IPS-11a (cell line): ENCODE results near the gene PML.
A peak's percentile ranks its signal among the peaks of the same experiment; 100 is the strongest.

Experiments used
- H3K4me3 ChIP-seq: one replicate; pipeline ENCODE4 v1.5.1; 2013; ENCODE audit warnings: low read depth, low read length, control low read depth

Gene PML

DNA sequence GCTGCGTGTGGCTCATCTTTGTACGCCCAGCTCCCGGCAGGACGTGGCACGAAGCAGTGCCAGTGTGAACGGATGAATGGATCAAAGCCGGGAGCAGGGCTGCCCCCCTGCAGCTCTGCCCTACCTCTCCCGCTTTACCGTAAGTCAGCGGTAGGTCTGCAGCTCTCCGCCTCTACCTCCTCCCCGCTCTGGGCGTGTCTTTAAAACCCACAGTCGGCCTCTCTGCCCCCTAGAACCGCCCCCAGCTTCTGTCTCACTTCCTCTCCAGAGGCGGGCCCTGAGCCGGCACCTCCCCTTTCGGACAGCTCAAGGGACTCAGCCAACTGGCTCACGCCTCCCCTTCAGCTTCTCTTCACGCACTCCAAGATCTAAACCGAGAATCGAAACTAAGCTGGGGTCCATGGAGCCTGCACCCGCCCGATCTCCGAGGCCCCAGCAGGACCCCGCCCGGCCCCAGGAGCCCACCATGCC is at the start of gene PML:
Gene PML, plus strand, starts transcription at position 304 of the 471 bp plus-strand sequence. Its CDS starts 97 bp downstream, at position 401.
- H3K4me3 ChIP-seq: peak within 1 kb of the TSS; percentile 88

DNA sequence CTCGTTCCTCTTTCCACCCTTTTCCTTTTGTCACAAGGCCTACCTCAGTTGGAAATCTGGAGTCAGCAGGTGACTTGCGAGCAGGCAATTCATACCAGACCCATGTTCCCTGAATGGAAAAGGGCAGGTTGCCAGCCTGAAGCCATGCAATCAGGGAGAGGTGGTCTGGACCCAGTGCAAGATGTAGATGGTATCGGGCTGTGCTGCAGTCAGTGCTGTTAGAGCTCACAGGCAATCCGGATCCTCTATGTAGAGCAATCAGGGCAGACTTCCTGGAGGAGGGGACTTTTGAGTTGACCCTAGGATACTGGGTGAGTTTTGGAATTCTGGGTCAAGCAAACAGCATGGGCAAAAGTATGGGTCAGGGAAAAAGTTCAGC is 49.4 kb upstream of the PML start:
- no peak overlapping the region for H3K4me3 ChIP-seq

- no peak overlapping the region for H3K4me3 ChIP-seq
Measured at GRCh38 chr15:73946046-73946721, 48.3 kb upstream of the PML start.

GRCh38 chr15:73946795-73947370 is 47.6 kb upstream of the PML start:
- H3K4me3 ChIP-seq: no peak overlapping the region

GRCh38 chr15:73947651-73948050 is 46.9 kb upstream of the PML start:
- no peak overlapping the region for H3K4me3 ChIP-seq

DNA sequence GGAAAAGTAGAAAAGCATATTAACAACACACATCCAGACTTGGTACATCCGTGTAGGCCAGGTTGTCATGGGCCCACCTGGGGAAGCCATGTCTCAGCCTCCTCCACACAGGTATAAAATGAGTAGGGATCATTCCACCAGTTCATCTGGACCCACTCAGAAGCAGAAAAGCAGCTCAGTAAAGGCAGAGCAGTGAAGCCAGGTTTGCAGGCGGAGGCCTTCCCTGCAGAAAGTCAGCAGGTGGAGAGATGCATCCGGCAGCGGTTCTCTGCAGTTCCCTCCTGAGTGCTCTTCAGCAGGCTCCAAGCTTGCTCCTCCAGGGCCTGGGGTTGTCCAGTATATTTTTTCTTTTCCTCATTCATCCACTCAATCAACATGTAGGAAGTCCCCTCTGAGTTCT is 46.1 kb upstream of the PML start:
- H3K4me3 ChIP-seq: no peak overlapping the region

GRCh38 chr15:73948982-73949381 is 45.5 kb upstream of the PML start:
- no peak overlapping the region for H3K4me3 ChIP-seq

- no peak overlapping the region for H3K4me3 ChIP-seq
Measured at GRCh38 chr15:73949496-73949895, 45.0 kb upstream of the PML start.

DNA sequence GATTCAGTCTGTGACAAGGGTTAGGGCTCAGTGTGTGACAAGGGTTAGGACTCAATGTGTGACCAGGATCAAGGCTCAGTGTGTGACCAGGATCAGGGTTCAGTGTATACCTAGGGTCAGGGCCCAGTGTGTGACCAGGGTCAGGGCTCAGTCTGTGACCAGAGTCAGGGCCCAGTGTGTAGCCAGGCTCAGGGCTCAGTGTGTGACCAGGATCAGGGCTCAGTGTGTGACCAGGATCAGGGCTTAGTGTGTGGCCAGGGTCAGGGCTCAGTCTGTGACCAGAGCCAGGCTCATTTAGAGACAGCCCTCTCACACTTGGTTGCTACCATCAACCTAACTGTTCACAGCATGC is 44.1 kb upstream of the PML start:
- H3K4me3 ChIP-seq: no peak overlapping the region

DNA sequence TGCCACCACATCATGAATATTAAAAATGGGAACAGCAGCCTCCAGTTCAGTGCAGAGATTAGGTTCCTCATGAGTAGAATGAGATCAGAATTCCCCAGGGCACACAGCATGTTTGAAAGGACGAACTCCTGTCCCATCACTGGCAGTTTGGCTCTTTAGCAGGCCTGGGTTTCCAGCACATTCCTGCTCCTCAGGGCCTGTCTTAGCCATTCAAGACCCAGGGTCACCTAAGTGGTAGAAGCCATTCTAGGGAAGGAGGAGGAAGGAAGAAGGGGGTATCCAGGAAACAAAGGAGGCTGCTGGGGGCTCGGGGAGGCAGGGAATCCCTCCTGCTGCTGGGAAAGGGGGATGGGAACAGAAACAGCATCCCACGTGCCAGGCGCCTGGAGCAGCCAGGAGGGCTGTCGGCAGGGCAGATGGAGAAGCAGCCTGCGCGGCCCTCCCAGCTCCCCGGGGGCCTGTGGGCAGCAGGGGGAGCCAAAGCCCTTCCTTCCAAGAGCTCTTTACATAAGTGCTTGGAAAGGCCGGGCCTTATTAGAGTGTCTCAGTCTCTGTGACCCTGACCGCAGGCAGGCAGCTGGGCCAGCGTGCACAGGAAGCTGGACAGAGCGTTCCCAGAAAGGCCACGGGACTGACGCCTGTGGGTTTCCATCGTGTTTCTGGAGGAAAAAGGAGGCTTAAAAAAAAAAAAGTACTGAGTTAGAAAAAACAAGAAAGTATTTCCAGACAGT is 43.5 kb upstream of the PML start:
- H3K4me3 ChIP-seq: no peak overlapping the region

DNA sequence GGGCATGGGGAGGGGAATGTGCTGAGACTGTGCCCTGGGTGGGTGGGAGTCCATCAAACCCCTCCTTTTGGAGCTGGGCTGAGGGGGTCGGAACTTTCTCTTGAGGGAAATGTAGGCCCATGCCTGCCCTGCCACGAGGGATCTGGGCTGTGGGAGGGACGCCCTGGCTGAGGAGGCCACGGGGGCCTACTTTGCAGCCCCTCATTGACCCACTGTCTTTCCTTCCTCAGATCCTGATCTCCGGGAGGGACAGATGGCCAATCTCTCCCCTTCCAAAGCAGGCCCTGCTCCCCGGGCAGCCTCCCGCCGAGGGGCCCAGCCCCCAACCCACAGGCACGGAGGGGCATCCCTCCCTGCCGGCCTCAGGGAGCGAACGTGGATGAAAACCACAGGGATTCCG is 42.9 kb upstream of the PML start:
- H3K4me3 ChIP-seq: no peak overlapping the region

DNA sequence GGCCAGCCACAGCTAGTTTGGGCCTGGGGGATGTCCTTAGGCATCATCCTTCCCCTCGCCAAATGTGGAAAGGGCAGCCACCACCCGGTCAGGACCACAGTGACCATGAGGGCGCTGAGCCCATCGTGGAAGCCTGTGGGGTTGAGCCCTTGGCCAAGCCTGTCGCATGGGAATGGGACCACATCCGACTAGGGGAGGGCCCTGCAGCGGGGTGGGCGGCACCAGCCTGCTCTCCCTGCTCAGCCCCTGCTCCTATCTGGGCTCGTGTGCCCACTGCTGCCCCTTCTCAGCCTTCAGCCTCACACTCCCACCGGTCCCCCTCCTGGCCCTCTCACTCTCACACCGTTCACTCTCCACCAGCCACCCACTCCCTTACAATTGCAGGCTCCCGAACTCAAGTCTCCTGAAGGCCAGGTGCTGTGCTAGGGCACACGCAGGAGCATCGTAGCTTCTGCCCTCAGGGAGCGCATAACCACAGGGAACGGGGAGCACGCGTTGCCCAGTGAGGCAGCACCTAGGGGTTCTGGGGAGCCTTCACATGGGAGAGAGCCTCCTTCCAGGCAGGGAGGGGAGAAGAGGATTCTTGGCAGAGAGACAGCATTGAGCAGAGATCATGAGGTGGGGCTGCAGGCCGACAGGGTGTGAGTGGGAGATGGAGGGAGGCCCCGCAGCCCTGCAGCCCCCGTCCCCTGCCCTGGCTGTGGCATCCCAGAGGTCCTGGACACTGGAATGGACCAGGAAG is 42.2 kb upstream of the PML start:
- no peak overlapping the region for H3K4me3 ChIP-seq

- no peak overlapping the region for H3K4me3 ChIP-seq
Measured at GRCh38 chr15:73952913-73953750, 41.4 kb upstream of the PML start.

DNA sequence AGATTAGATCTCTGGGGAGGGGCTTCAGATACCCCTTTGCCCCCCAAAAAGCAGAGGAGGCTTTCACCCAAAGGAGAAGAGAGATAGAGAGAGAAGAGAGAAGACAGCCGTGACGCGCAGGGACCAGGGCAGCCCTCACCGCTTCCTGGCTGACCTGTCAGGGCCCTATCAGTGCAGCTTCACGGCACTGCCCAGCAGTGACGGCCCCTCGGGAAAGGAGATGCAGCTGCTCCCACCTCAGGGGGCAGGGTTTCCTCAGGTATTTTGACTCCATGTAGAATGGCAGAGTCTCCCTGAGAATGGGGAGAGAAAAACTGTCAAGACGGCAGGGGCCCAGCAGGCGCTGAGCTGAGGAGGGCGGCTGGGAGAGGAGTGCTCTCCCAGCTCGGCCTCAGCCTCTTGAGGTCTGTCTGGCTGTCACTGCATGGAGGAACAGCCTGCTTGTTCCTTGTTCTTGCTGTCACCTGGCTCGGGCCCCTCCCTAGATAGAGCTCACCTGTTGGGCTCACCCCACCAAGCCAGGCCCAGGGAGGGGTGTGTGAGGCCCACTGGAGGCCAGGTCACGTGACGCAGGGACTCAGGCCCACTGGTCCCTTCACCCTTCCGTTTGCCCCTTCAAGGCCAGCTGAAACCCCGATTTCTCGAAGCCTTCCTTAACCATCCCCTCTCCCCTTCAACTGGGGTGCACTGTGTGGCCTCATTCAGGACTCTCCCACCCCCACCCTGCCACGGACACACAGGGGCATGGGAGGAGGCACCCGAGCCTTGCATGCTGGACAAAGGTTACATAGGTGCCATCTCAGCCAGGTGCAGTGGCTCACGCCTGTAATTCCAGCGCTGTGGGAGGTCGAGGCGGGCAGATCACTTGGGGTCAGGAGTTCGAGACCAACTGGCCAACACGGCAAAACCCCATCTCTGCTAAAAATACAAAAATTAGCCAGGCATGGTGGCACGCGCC is 40.0 kb upstream of the PML start:
- H3K4me3 ChIP-seq: no peak overlapping the region

DNA sequence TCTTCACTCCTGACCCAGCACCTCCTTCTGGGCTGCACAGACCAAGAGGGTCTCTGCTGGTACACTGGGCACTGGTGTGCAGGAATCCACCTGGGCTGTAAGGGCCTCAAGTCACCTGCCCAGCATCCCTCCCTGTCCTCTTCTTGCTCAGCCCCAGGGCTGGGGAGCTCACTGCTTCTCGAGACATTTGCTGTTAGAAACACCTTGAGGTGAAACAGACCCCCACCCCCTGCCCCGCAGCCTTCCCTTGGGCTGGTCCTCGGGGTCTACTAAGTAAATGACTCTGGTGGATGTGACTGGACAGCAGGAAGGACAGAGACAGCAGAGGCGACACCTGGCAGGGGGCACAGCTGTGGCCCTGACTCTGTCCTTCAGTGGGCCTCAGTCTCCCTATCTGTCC is 39.2 kb upstream of the PML start:
- no peak overlapping the region for H3K4me3 ChIP-seq

GRCh38 chr15:73955861-73956742 is 38.4 kb upstream of the PML start:
- H3K4me3 ChIP-seq: no peak overlapping the region

GRCh38 chr15:73956743-73957135 is 37.8 kb upstream of the PML start:
- no peak overlapping the region for H3K4me3 ChIP-seq

GRCh38 chr15:73957276-73957675 is 37.2 kb upstream of the PML start:
- no peak overlapping the region for H3K4me3 ChIP-seq

DNA sequence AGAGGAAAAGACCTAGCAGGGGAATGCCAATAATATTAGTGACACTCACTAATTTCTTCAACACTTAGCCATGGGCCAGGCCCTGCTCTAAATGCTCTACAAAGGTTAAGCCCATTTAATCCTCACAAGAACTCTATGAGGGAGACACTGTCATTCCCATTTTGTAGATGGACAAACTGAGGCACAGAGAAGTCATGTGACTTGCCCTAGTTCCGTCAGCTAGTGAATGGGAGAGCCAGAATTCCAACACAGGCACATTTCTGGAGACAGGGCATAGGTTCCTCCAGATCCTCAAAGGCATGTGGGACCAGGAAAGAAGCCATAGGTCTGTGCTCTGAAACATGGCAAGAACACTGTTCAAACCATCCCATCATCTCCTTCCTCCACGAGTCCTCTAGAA is 36.7 kb upstream of the PML start:
- H3K4me3 ChIP-seq: no peak overlapping the region
